Tibial nerve (tissue), 3 donors: Measurements from ENCODE around the gene SF3A1.

Experiments used
- CTCF ChIP-seq, 5 experiments: fragments of 200-600 bp in 3 of 5; fragments of 450-650 bp in 2 of 5; sonication (generic) in 3 of 5; IDR thresholded peaks; one replicate each; pipeline ENCODE4 v1.5.1; 2016 to 2019; ENCODE audit warnings: antibody characterized with exemption in 5 of 5, mild to moderate bottlenecking in 3 of 5, moderate library complexity in 2 of 5
- POLR2A ChIP-seq, 2 donors: fragments of 450-650 bp; IDR thresholded peaks; one replicate each; pipeline ENCODE4 v1.6.1; 2017; ENCODE audit warnings: antibody characterized with exemption in 2 of 2, mild to moderate bottlenecking in 2 of 2, moderate library complexity in 2 of 2

DNA sequence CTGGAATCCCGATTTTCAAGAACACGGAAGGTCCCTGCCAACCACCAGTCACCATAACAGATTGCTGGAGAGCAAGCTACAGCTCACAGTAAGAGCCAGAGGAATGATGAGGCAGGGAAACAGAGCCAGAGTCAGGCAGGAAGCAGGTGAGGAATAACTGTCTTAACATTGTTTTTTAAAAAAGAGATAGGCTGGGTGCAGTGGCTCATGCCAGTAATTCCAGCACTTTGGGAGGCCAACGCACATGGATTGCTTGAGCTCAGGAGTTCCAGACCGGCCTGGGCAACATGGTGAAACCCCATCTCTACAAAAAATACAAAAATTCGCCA lies 53.9 kb downstream of the SF3A1 start:
- no peak for TF ChIP-seq CTCF (IDR thresholded peaks at IDR 0.05)
- no peak for TF ChIP-seq POLR2A (IDR thresholded peaks at IDR 0.05)
